Astrocyte of the cerebellum (primary cell): Measurements from ENCODE around the gene RAD54L2.

Experiments
- DNase-seq: peaks from one replicate; pipeline ENCODE4 v3.0.0-alpha.2; 2011; ENCODE audit warnings: low read depth
- H3K4me3 ChIP-seq: 2 replicates; pipeline ENCODE4 v1.5.1; 2011; ENCODE audit warnings: mild to moderate bottlenecking, low read depth, low read length, moderate library complexity
- CTCF ChIP-seq: IDR thresholded peaks from 2 replicates; pipeline ENCODE4 v1.5.1; 2012; ENCODE audit warnings: low read length, low read depth, moderate library complexity, mild to moderate bottlenecking; ENCODE audit errors: missing control alignments
- in situ Hi-C: cut with HindIII; loops from 2 replicates; pipeline ENCODE4 v1.10.0; 2017; ENCODE audit warnings: low sequenced_read_pairs

Gene RAD54L2

GRCh38 chr3:51538459-51539290 is at the start of gene RAD54L2:
Gene RAD54L2, plus strand, starts transcription at chr3:51538719. Its CDS starts 51,702 bp downstream, at chr3:51590421.
- in situ Hi-C loops, result no loop called here
- TF ChIP-seq CTCF, result peak; percentile 16
- H3K4me3 ChIP-seq, result peak within 1 kb of the TSS; percentile 86
- DNase-seq, result peak; percentile 62

- peak overlapping the region; percentile 75 for H3K4me3 ChIP-seq
- in situ Hi-C loops, result no loop called here
- peak; percentile 87 for DNase-seq
- no peak for TF ChIP-seq CTCF
These were observed 39.4 kb upstream of the RAD54L2 start for GRCh38 chr3:51498876-51499738.

DNA sequence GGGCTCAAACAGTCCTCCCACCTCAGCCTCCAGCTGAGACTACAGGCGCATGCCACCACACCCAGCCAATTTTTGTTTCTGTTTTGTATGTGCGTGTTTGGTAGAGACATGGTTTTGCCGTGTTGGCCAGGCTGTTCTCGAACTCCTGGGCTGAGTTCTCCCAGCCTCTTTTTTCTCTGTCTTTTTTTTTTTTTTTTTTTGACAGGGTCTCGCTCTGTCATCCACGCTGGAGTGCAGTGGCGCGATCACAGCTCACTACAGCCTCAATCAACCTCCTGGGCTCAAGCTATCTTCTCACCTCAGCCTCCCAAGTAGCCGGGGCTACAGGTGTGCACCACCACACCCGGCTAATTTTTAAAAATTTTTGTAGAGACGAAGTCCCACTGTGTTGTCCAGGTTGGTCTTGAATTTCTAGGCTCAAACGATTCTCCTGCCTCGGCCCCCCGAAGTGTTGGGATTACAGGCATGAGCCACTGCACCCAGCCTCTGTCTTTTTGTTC is 37.8 kb upstream of the RAD54L2 start:
- in situ Hi-C loops, result no loop called here
- no peak overlapping the region for H3K4me3 ChIP-seq
- no peak for DNase-seq
- no peak for TF ChIP-seq CTCF

DNA sequence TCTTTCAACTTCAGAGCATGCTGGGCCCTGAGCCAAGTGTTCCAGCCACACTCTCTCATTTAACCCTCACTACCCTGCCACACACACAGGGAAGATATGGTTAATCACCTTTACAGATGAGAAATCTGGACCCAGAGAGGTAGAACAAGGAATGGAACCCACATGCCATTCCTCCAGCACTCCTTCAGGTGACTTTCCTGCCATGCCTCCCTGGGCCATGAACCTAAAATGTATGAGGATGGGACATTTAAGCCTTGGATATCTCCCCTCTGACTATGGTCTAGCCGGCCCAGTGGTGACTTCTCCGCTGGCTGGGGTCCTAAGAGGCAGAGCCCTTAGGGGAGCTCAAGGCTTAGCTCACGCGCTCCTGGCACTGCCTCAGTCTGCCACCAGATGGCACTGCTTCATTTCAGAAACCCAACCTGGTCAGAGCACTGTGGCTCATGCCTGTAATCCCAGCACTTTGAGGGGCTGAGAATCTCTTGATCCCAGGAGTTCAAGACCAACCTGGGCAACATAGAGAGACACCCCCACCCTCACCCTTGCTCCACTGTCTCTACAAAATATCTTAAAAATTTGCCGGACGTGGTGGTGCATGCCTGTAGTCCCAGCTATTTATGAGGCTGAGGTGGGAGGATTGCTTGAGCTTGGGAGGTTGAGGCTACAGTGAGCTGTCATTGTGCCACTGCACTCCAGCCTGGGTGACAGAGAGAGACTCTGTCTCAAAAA is 36.5 kb upstream of the RAD54L2 start:
- no peak overlapping the region for H3K4me3 ChIP-seq
- TF ChIP-seq CTCF, result peak; percentile 95
- in situ Hi-C loops, result no loop called here
- DNase-seq, result peak; percentile 63

DNA sequence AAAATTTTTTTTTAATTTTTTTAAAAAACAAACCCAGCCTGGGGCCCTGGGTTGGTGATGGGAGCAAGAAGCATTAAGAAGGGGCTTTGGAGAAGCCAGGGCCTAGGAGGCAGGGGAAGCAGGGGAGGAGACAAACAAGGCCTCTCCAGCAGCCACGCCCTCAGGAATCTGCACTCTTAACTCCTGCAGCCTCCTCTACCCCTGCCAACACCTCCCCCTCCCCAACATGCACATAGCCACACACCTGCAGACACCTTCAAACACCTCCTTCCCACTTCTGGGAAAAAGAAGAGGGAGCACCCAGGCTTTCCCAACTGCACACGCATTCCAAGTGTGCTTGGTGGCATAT is 36.0 kb upstream of the RAD54L2 start:
- no peak for TF ChIP-seq CTCF
- DNase-seq, result no peak
- in situ Hi-C loops, result no loop called here
- H3K4me3 ChIP-seq, result no peak overlapping the region

DNA sequence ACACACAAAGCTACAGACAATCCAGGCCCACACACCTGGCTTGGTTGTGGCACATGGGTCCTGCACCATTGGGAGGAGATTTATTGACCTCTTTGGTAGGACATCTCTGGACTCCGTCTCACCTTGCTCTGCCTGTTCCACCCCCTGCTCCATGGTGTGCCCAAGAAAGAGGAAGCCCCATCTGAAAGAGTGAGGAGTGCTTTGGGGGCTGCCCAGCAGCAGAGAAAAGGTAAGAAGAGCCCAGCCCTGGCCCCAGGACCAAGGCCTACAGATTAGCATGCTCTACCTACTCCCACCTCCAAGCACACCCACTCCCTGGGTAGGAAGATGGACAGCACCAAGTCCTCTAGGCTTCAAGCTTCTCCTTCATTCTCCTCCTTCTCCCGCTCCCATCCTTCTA is 35.5 kb upstream of the RAD54L2 start:
- in situ Hi-C loops, result no loop called here
- no peak overlapping the region for H3K4me3 ChIP-seq
- no peak for TF ChIP-seq CTCF
- DNase-seq, result no peak
